RWPE1 (cell line): ENCODE results near the gene GPC6.

Experiments used
- CTCF ChIA-PET: fragments of 350-600 bp; sonication (Branson Sonifier 250); formaldehyde crosslinking; extraction: SDS; loops from one replicate; lab custom pipeline; 2021; lab: Yijun Ruan, JAX
- POLR2A ChIA-PET: fragments of 400-600 bp; formaldehyde crosslinking; extraction: SDS; loops from one replicate; lab custom pipeline; 2020; ENCODE audit warnings: antibody characterized with exemption; ENCODE audit not compliant: low non-redundant PET; lab: Yijun Ruan, JAX
- DNase-seq: peaks from one replicate; pipeline ENCODE4 v3.0.0; 2012; ENCODE audit warnings: low spot score
- H3K27ac ChIP-seq: fragments of 450-650 bp; 2 replicates; pipeline ENCODE4 v1.5.1; 2017
- CTCF ChIP-seq: fragments of 450-650 bp; conservative IDR thresholded peaks from 2 replicates; pipeline ENCODE4 v1.5.1; 2017; ENCODE audit warnings: low read depth, mild to moderate bottlenecking

GPC6 gene

DNA sequence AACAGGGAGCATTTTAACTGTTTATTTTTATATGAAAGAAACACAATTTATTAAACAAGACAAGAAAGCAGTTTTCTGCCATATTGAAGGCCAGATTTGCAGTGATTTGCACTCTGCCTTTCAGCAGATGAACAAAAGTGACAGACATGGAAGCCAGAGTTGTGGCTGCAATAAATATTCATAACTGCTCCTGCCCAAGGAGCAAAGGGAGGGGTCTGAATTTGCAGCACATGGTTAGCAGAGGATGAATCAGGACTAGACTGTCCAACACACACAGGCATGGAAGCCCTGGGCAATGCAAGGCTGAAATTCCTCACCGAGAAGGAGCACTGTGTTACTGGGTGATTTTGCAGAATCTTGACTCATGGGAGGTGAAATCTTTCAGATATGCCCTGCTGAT, 834.7 kb downstream of the GPC6 start:
- no peak overlapping the region for H3K27ac ChIP-seq
- no peak for TF ChIP-seq CTCF
- ChIA-PET POLR2A (no interaction called here), CTCF (no interaction called here)
- DNase-seq, result no peak

DNA sequence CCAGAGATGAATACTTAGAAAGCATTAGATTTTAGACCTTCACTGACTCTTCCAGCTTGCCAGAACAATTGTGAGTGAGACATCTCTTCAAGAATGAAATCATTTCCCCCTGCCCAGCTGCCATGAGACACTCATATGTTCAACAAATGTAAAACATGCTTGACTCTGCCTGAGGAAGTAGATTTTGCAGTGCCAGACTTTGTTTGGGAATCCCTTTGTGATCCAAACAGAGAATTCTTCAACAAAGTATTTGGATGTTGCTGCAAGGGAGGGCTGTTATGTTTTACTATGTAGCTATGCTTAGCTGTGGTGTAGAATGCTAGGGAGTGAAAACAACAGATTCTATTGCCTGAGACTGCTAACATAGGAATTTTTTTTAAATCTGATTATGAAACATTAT, 836.5 kb downstream of the GPC6 start:
- ChIA-PET CTCF (no interaction called here), POLR2A (no interaction called here)
- no peak overlapping the region for H3K27ac ChIP-seq
- no peak for TF ChIP-seq CTCF
- no peak for DNase-seq

- ChIA-PET POLR2A (no interaction called here), CTCF (no interaction called here)
- no peak overlapping the region for H3K27ac ChIP-seq
- no peak for TF ChIP-seq CTCF
- DNase-seq, result no peak
Observed at GRCh38 chr13:94063848-94064247, 837.2 kb downstream of the GPC6 start.

DNA sequence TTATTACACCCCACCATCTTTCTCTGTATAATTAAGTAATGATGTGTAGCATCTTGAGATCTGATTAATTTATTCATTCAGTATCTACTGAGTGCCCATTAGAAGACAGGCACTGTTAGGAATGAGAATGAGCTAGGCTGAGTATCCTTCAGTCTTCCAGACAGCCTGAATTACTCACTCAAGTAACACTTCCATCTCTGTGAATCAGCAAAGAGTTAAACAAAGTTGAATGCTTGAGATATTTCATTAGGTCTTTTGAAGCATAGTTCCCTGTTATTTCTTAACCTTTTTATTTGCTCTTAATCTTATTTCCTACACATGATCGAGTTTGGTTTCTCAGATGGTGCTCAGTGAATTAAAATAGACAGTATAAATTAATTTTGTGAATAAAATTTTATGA, 839.1 kb downstream of the GPC6 start:
- no peak for TF ChIP-seq CTCF
- no peak overlapping the region for H3K27ac ChIP-seq
- POLR2A ChIA-PET, result no interaction called here
- DNase-seq, result no peak
- CTCF ChIA-PET, result no interaction called here

DNA sequence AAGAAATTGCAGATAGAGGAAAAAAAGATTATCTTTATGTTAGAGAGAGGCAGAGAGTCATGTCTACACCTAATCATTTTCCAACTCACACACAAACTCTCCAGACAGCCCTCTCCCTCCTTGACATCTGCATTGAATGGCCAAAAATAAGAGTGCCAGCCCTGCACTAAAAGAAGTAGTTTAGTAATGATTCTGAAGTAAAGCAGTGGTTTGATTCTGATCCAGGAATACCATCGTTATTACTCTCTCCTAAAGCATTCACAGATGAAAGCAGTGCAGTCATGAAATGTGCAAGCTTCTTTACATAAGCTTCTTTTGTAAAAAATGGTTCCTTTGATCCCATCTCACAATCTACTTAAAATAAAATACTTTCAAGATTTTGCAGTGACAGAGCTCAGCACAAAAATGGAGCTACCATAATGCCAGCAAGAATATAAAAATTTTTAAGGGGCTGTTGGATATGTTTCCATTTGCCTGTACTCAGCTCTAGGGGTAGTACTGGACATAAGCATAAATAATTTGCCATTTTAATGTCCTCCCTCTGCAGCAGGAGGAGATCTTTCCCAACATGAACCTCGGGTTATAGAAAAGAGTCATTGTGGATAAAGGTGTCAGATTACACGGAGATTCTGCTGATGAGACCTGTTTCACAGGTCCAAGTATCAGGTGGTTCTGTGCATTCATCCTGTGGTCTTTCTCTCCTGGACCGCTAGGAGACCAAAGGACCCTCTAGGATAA, 846.6 kb downstream of the GPC6 start:
- no peak for DNase-seq
- H3K27ac ChIP-seq, result no peak overlapping the region
- ChIA-PET POLR2A (no interaction called here), CTCF (no interaction called here)
- TF ChIP-seq CTCF, result no peak

- no peak for DNase-seq
- TF ChIP-seq CTCF, result no peak
- no peak overlapping the region for H3K27ac ChIP-seq
- ChIA-PET CTCF (no interaction called here), POLR2A (no interaction called here)
Observed at GRCh38 chr13:94079876-94080275, 853.3 kb downstream of the GPC6 start.
